Heart left ventricle (tissue), 13 donors: ENCODE results near the gene PSMD11.

Experiments
- CTCF ChIP-seq, 12 donors: fragments of 200-600 bp; sonication (generic) in 4 of 12; IDR thresholded peaks; one replicate each; pipeline versions ENCODE4 v1.5.0 to v1.8.0; 2018 to 2022; ENCODE audit warnings: antibody characterized with exemption in 12 of 12, mild to moderate bottlenecking in 5 of 12
- POLR2A ChIP-seq, 2 donors: fragments of 450-650 bp; IDR thresholded peaks; one replicate each; pipeline ENCODE4 v1.6.1; 2017; ENCODE audit warnings: antibody characterized with exemption in 2 of 2, mild to moderate bottlenecking in 2 of 2, moderate library complexity in 2 of 2
- donor health status: ischemic (EF 13 %, LVEDD 7.1; RV severe dilation, severe dysfunction).
- donor health status: DM: no; HTN: yes; CAD: no.
- donor health status: DM: no; HTN: no; CAD: no.
- donor health status: ischemic (EF 25% LVEDD 6.9; RV normal size, moderate dysfunction).
- donor health status: ischemic (EF 25% LVEDD 5.7; RV mildly dilated, moderate dysfunction).
- donor health status: ischemic (EF 35%, LVEDD 5.7; RV mildly dilated, moderate dysfunction).
- donor health status: nonischemic (EF 11% LVEDD 7.7; RV severe dilation, severe dysfunction).
- donor health status: DM: yes; HTN: yes; CAD: no.
- donor health status: PGD.
- donor health status: ischemic (EF 29% LVEDD 5.4; RV normal size, mild dysfunction).
- donor health status: nonischemic (EF 23%, LVEDD 6.1; RV moderate dilation, normal function).

- no peak for TF ChIP-seq POLR2A (IDR thresholded peaks at IDR 0.05)
- TF ChIP-seq CTCF (IDR thresholded peaks at IDR 0.05): no peak
Observed at GRCh38 chr17:32508926-32509325, 64.6 kb downstream of the PSMD11 start.
